K562 treated with DMSO at 1 percent for 24 hours (cell line): ENCODE data around the gene CORO1C. TPM values are rescaled to one million over a fixed set of nuclear protein-coding genes. Genes with fewer than 3 reads are reported as not detected.

Experiments used
- total RNA-seq: library from RNA; unstranded; fragments of 300-600 nt; gene quantifications from 2 replicates; pipeline ENCODE4 v1.2.3, GENCODE V29; 2022; ENCODE audit warnings: low read depth; ENCODE audit not compliant: insufficient read depth

The CORO1C gene
- 67.1 and 76.6 TPM in 2 replicates for total RNA-seq

GRCh38 chr12:108731105-108731865 lies at the start of gene CORO1C:
CORO1C (minus strand) TSS chr12:108731518; CDS start chr12:108701318, 30,200 bp downstream.

GRCh38 chr12:108633534-108634248 lies 97.6 kb downstream of the CORO1C start, which contains the start of gene SELPLG:
SELPLG (minus strand) TSS chr12:108633894; CDS start chr12:108624307, 9,587 bp downstream.

GRCh38 chr12:108597559-108598471 lies 133.5 kb downstream of the CORO1C start, which contains the start of gene TMEM119:
TMEM119 (minus strand) TSS chr12:108598084; CDS start chr12:108592383, 5,701 bp downstream.

Other genes with a start within 250 kb of the CORO1C start
- 4.4 and 5.0 TPM in 2 replicates for gene FICD, start 216.2 kb downstream of the CORO1C start, total RNA-seq
- 29.7 and 34.9 TPM in 2 replicates for gene SART3, start 170.3 kb downstream of the CORO1C start, total RNA-seq
- 95.3 and 104 TPM in 2 replicates for gene ISCU, start 168.9 kb downstream of the CORO1C start, total RNA-seq
- not detected in 2 replicates for gene TMEM119, start 133.4 kb downstream of the CORO1C start, total RNA-seq
- 2.0 and 2.6 TPM in 2 replicates for gene SELPLG, start 97.6 kb downstream of the CORO1C start, total RNA-seq
- gene SSH1, start 126.1 kb upstream of the CORO1C start, total RNA-seq, result 8.7 and 12.0 TPM in 2 replicates
- not detected in 2 replicates for gene DAO, start 148.6 kb upstream of the CORO1C start, total RNA-seq